ENCODE data around the gene CCM2L.

DNA sequence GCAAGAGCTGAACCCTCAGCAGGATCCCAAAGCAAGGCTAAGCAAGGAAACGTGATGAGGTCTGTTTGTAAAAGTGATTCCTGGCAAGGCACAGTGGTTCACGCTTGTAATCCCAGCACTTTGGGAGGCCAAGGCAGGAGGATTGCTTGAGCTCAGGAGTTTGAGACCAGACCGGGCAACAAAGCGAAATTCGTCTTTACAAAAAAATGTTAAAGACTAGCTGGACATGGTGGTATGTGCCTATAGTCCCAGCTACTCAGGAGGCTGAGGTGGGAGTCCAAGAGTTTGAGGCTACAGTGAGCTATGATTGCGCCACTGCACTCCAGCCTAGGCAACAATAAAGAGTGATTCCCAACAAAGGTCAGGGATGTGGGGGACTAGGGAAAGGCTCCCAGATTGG lies 46.3 kb upstream of the CCM2L start:
- TF ChIP-seq, protein P1, sequence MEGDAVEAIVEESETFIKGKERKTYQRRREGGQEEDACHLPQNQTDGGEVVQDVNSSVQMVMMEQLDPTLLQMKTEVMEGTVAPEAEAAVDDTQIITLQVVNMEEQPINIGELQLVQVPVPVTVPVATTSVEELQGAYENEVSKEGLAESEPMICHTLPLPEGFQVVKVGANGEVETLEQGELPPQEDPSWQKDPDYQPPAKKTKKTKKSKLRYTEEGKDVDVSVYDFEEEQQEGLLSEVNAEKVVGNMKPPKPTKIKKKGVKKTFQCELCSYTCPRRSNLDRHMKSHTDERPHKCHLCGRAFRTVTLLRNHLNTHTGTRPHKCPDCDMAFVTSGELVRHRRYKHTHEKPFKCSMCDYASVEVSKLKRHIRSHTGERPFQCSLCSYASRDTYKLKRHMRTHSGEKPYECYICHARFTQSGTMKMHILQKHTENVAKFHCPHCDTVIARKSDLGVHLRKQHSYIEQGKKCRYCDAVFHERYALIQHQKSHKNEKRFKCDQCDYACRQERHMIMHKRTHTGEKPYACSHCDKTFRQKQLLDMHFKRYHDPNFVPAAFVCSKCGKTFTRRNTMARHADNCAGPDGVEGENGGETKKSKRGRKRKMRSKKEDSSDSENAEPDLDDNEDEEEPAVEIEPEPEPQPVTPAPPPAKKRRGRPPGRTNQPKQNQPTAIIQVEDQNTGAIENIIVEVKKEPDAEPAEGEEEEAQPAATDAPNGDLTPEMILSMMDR (IDR thresholded peaks at IDR 0.05; ENCODE audit: low read depth, low read length, poor library complexity, severe bottlenecking): no peak
- TF ChIP-seq EZH2phosphoT487 (IDR thresholded peaks at IDR 0.05; ENCODE audit: borderline replicate concordance, low read length): no peak
